ENCODE results near the gene HMCN2.

HMCN2 gene

GRCh38 chr9:130446101-130446861, 180.7 kb downstream of the HMCN2 start:
- peaks cover 3% of the 10 kb centered on the region; the same call in 1 of the 2 replicates for H3K9me3 ChIP-seq (ENCODE audit: insufficient read depth, low read length)
- no peaks in the 10 kb centered on the region for H4K20me1 ChIP-seq (ENCODE audit: insufficient read depth, low read length)
- H3K4me2 ChIP-seq (ENCODE audit: low read length), result no peak overlapping the region
- H3K27ac ChIP-seq (ENCODE audit: low read length), result no peak overlapping the region
- no peak overlapping the region for H3K4me3 ChIP-seq (ENCODE audit: low read length)
- H3K27me3 ChIP-seq (ENCODE audit: low read depth, low read length), result no peaks in the 10 kb centered on the region
- TF ChIP-seq CTCF (IDR thresholded peaks at IDR 0.05; ENCODE audit: low read depth, low read length) (no peak), EZH2phosphoT487 (IDR thresholded peaks at IDR 0.05; ENCODE audit: low read depth) (no peak)
- H2AFZ ChIP-seq (ENCODE audit: low read depth, low read length), result no peak overlapping the region
- no peaks in the 10 kb centered on the region for H3K36me3 ChIP-seq (replicated peaks; ENCODE audit: low read depth, low read length)
- peaks cover 19% of the 10 kb centered on the region for H3K4me1 ChIP-seq (ENCODE audit: low read length)
- no peak overlapping the region for H3K9ac ChIP-seq (ENCODE audit: low read length)
- H3K79me2 ChIP-seq (ENCODE audit: low read length), result no peaks in the 10 kb centered on the region

DNA sequence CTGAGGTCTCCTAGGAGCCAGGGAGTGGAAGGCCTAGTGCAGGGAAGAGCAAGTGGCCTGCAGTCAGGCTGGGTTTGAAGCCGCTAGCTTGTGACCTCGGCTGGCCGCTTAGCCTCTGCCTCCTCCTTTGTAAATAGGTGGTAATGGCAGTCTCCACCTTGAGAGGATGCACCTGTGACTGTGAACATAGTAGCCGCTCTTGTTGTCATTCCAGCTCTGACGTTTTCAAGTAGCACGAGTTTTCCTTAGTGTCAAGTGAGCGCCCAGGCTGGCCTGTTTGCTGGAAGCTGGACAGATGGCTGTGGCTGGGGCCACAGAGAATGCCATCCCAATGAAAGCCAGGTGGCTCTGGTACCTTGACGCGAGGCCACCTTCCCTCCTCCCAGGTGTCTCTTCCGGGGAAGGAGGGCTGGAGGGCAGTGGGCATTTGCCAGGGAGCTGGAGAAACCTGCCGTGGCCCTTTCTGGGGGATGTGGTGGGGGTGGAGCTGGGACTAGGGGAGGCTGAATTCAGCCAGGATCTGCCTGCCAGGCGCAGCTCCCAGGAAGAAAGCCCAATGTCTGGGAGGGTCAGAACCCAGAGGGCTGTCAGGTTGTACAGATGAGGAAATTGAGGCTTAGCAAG, 181.7 kb downstream of the HMCN2 start:
- Histone ChIP-seq H4K20me1 (ENCODE audit: insufficient read depth, low read length) (no peaks in the 10 kb centered on the region), H3K27me3 (ENCODE audit: low read depth, low read length) (no peaks in the 10 kb centered on the region), H3K9ac (ENCODE audit: low read length) (peak overlapping the region; percentile 48), H3K9me3 (ENCODE audit: insufficient read depth, low read length) (no peaks in the 10 kb centered on the region), H3K27ac (ENCODE audit: low read length) (peak overlapping the region; percentile 61), H3K4me1 (ENCODE audit: low read length) (peaks cover 25% of the 10 kb centered on the region), H2AFZ (ENCODE audit: low read depth, low read length) (peak overlapping the region; percentile 74; the same call in 1 of the 2 replicates), H3K4me3 (ENCODE audit: low read length) (peak overlapping the region; percentile 25; the same call in 1 of the 2 replicates), H3K79me2 (ENCODE audit: low read length) (no peaks in the 10 kb centered on the region), H3K4me2 (ENCODE audit: low read length) (peak overlapping the region; percentile 68), H3K36me3 (replicated peaks; ENCODE audit: low read depth, low read length) (no peaks in the 10 kb centered on the region)
- TF ChIP-seq EZH2phosphoT487 (IDR thresholded peaks at IDR 0.05; ENCODE audit: low read depth), result no peak
- TF ChIP-seq CTCF (IDR thresholded peaks at IDR 0.05; ENCODE audit: low read depth, low read length), result no peak

- Histone ChIP-seq H2AFZ (ENCODE audit: low read depth, low read length) (peak overlapping the region; percentile 74; the same call in 1 of the 2 replicates), H3K36me3 (replicated peaks; ENCODE audit: low read depth, low read length) (no peaks in the 10 kb centered on the region), H3K4me3 (ENCODE audit: low read length) (peak overlapping the region; percentile 25; the same call in 1 of the 2 replicates), H3K79me2 (ENCODE audit: low read length) (no peaks in the 10 kb centered on the region), H3K27me3 (ENCODE audit: low read depth, low read length) (no peaks in the 10 kb centered on the region), H3K4me1 (ENCODE audit: low read length) (peaks cover 25% of the 10 kb centered on the region), H3K27ac (ENCODE audit: low read length) (peak overlapping the region; percentile 61), H3K9ac (ENCODE audit: low read length) (peak overlapping the region; percentile 48), H3K9me3 (ENCODE audit: insufficient read depth, low read length) (no peaks in the 10 kb centered on the region), H4K20me1 (ENCODE audit: insufficient read depth, low read length) (no peaks in the 10 kb centered on the region), H3K4me2 (ENCODE audit: low read length) (peak overlapping the region; percentile 68)
- no peak for TF ChIP-seq CTCF (IDR thresholded peaks at IDR 0.05; ENCODE audit: low read depth, low read length)
- TF ChIP-seq EZH2phosphoT487 (IDR thresholded peaks at IDR 0.05; ENCODE audit: low read depth), result no peak
Measured at GRCh38 chr9:130448035-130448624, 182.6 kb downstream of the HMCN2 start.

Measured in OCI-LY3 (cell line).